ENCODE results near the gene TM4SF18. TPM values are rescaled to one million over a fixed set of nuclear protein-coding genes. Genes with fewer than 3 reads are reported as not detected.
A peak's percentile ranks its signal among the peaks of the same experiment; 100 is the strongest.

The TM4SF18 gene
- total RNA-seq, 1 donor from 2014 or later = 13.4 TPM

DNA sequence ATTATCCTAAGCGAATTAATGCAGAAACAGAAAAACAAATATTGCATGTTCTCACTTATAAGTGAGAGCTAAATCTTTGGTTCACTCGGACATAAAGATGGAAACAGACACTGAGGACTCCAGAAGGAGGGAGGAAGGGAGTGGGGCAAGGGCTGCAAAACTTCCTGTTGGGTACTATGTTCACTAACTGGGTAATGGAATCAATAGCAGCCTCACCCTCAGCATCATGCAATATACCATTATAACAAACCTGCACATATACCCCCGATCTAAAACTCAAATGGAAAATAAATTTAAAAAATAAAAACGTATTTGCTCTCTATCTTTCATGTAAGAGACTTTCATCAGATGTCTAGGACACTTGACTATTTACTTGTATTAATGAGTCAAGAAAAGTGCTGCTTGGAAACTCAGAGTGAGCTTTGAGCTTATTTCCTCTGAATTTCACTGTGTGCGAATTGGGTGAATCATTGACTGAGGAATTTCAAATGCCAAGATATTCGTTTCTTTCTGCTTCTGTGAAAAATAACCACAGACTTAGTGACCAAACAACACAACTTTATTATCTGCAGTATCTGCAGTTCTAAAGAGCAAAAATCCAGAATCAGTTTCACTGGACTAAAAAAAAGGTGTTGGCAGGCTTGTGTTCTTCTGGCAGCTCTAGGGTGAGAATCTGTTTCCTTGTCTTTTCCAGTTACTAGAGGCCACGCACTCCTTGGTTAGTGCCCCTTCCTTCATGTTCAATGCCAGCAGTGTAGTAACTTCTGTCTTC is 18.4 kb downstream of the TM4SF18 start:
- Histone ChIP-seq H3K27ac (no peak overlapping the region), H3K9me3 (no peaks in the 10 kb centered on the region), H3K36me3 (no peaks in the 10 kb centered on the region), H3K4me3 (no peak overlapping the region), H3K4me1 (peaks cover 3% of the 10 kb centered on the region), H3K27me3 (no peaks in the 10 kb centered on the region)
- intact Hi-C loops (cut with DNase I) = no loop called here
- TF ChIP-seq, protein P1, sequence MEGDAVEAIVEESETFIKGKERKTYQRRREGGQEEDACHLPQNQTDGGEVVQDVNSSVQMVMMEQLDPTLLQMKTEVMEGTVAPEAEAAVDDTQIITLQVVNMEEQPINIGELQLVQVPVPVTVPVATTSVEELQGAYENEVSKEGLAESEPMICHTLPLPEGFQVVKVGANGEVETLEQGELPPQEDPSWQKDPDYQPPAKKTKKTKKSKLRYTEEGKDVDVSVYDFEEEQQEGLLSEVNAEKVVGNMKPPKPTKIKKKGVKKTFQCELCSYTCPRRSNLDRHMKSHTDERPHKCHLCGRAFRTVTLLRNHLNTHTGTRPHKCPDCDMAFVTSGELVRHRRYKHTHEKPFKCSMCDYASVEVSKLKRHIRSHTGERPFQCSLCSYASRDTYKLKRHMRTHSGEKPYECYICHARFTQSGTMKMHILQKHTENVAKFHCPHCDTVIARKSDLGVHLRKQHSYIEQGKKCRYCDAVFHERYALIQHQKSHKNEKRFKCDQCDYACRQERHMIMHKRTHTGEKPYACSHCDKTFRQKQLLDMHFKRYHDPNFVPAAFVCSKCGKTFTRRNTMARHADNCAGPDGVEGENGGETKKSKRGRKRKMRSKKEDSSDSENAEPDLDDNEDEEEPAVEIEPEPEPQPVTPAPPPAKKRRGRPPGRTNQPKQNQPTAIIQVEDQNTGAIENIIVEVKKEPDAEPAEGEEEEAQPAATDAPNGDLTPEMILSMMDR (IDR thresholded peaks at IDR 0.05) = no peak
- no peak for DNase-seq
- peak; percentile 16 for ATAC-seq

DNA sequence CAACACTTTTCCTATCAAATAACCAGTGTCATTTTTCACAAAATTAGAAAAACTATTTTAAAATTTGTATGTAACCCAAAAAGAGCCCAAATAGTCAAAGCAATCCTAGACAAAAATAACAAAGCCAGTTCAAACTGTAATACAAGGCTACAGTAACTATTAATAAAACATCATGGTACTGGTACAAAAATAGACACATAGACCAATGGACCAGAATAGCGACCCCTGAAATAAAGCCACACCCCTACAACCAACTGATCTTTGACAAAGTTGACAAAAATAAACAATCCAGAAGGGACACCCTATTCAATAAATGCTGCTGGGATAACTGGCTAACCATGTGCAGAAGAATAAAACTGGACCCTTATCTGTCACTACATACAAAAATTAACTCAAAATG is 19.9 kb downstream of the TM4SF18 start:
- ATAC-seq = no peak
- intact Hi-C loops (cut with DNase I) = no loop called here
- no peaks in the 10 kb centered on the region for H3K27me3 ChIP-seq
- H3K4me1 ChIP-seq = peaks cover 3% of the 10 kb centered on the region
- no peak overlapping the region for H3K4me3 ChIP-seq
- no peaks in the 10 kb centered on the region for H3K36me3 ChIP-seq
- no peaks in the 10 kb centered on the region for H3K9me3 ChIP-seq
- TF ChIP-seq, protein P1 (IDR thresholded peaks at IDR 0.05) = no peak
- H3K27ac ChIP-seq = no peak overlapping the region
- DNase-seq = no peak

DNA sequence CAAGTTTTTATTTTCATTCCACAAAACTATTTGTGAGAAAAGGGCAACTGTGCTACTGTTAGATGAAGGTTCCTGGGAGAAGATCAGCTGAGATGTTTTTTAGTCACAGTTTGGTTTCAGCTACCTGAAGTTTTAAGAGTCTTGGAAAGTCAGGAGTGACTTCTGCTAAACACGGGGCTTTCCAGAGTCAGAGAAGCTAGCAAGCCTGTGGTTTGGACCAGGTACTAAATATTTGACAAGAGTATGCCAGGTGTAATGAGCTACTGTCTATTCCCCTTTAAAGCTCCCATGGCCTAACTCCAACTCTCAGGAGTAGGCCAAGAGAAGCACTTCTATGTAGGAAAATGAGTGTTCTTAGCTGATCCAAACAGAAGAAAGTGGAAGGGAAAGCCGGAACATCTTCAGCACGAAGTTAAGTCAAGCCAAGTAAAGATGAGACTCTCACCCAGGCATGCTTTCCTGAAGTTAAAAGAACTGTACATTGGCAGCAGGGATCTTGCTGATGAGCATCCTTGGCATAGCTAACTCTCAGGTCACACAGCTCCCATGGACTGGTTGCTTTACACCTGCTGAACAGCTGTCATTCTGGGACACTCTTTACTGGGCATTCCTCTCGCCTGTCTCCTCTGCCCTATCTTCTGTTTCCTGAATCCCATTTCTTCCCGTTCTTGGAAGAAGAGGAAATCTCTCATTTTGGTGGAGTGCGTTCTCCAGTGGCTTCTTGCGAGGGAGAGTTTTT is 22.5 kb downstream of the TM4SF18 start:
- H3K36me3 ChIP-seq = no peaks in the 10 kb centered on the region
- H3K4me3 ChIP-seq = no peak overlapping the region
- no peak for DNase-seq
- TF ChIP-seq, protein P1 (IDR thresholded peaks at IDR 0.05) = no peak
- intact Hi-C loops (cut with DNase I) = no loop called here
- no peak for ATAC-seq
- no peak overlapping the region for H3K27ac ChIP-seq
- H3K9me3 ChIP-seq = no peaks in the 10 kb centered on the region
- peaks cover 3% of the 10 kb centered on the region for H3K4me1 ChIP-seq
- H3K27me3 ChIP-seq = no peaks in the 10 kb centered on the region

DNA sequence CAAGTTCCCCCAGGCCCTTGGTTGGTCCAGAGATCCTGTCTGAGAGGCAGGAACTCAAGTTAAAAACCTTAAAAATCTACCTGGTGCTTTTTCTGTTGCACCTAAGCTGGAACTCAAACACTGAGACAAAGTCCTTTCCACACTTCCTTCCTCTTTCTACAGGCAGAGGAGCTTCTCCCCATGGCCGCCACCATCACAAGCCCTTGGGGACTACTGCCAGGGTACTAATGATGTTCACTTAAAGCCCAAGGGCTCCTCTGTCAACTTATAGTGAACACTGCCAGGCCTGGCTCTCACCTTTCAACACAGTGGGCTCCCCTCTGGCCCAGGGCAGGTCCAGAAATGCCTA is 26.0 kb downstream of the TM4SF18 start:
- H3K4me3 ChIP-seq = no peak overlapping the region
- intact Hi-C loops (cut with DNase I) = no loop called here
- no peaks in the 10 kb centered on the region for H3K9me3 ChIP-seq
- TF ChIP-seq, protein P1 (IDR thresholded peaks at IDR 0.05) = no peak
- ATAC-seq = no peak
- no peaks in the 10 kb centered on the region for H3K36me3 ChIP-seq
- DNase-seq = no peak
- no peaks in the 10 kb centered on the region for H3K4me1 ChIP-seq
- no peak overlapping the region for H3K27ac ChIP-seq
- H3K27me3 ChIP-seq = no peaks in the 10 kb centered on the region

DNA sequence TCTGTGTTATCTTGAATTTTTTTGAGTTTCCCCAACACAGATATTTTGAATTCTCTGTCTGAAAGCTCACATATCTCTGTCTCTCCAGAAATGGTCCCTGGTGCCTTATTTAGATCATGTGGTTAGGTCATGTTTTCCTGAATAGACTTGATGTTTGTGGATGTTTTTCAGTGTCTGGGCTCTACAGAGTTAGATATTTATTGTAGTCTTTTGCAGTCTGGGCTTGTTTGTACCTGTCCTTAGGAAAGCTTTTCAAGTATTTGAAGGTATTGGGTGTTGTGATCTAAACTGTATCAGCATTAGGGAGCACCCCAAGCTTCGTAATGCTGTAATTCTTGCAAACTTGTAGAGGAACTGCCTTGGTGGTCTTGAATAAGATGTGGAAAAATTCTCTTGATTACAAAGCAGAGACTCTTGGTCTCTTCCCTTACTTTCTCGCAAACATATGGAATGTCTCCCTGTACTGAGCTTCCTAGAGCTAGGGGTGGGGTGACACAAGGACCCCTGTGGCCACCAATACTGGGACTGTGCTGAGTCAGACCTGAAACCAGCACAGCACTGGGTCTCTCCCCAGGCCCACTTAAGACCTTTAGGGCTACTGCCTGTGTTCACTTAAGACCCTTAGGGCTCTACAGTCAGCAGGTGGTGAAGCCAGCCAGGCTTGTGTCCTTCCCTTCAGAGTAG is 26.5 kb downstream of the TM4SF18 start:
- Histone ChIP-seq H3K9me3 (no peaks in the 10 kb centered on the region), H3K36me3 (no peaks in the 10 kb centered on the region), H3K4me3 (no peak overlapping the region), H3K27ac (no peak overlapping the region), H3K4me1 (no peaks in the 10 kb centered on the region), H3K27me3 (no peaks in the 10 kb centered on the region)
- ATAC-seq = no peak
- DNase-seq = no peak
- TF ChIP-seq, protein P1 (IDR thresholded peaks at IDR 0.05) = no peak
- intact Hi-C loops (cut with DNase I) = no loop called here
